Measurements from ENCODE around the gene TGM1.

DNA sequence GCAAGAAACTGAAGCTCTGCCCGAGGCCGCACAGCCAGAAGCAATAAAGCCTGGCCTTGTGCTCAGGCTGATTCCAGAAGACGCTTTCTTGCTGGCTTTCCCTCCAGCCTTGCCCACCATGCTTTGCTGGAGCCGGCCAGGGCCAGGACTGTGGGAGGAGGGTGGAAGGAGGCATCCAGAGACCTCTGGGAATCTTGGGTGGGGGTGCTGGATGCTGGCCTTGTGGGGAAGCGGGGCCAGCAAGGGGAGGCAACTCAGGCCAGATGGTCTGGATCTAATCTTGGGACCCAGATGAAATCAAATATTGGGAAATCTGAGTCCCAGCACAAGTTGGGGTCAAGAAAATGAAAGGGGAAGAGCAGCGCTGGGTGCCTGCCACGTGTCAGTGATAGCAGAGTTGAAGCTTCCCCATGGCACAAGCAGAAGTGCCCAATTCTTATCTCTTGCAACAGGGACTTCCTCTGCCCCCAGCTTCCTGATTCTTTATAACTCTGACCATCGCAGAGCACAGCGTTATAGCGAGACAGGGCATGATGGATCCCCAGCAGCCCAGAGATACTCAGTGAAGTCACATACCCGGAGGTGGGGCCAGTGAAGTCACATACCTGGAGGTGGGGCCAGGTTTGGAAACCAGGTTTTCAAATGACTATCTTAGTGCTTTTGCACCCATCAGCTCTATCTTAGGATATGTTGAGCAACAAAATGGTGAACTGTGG, 14.8 kb upstream of the TGM1 start:
- TF ChIP-seq, protein P1, sequence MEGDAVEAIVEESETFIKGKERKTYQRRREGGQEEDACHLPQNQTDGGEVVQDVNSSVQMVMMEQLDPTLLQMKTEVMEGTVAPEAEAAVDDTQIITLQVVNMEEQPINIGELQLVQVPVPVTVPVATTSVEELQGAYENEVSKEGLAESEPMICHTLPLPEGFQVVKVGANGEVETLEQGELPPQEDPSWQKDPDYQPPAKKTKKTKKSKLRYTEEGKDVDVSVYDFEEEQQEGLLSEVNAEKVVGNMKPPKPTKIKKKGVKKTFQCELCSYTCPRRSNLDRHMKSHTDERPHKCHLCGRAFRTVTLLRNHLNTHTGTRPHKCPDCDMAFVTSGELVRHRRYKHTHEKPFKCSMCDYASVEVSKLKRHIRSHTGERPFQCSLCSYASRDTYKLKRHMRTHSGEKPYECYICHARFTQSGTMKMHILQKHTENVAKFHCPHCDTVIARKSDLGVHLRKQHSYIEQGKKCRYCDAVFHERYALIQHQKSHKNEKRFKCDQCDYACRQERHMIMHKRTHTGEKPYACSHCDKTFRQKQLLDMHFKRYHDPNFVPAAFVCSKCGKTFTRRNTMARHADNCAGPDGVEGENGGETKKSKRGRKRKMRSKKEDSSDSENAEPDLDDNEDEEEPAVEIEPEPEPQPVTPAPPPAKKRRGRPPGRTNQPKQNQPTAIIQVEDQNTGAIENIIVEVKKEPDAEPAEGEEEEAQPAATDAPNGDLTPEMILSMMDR (IDR thresholded peaks at IDR 0.05): no peak
- TF ChIP-seq EP300 (IDR thresholded peaks at IDR 0.05): no peak
- no peak for TF ChIP-seq POLR2A (IDR thresholded peaks at IDR 0.05)

Data from sigmoid colon (tissue), 4 donors.